Fibroblast of lung (primary cell): Measurements from ENCODE around the gene FBXW11. TPM values are rescaled to one million over a fixed set of nuclear protein-coding genes. Genes with fewer than 3 reads are reported as not detected.

Source experiments
- DNase-seq, 2 donors: peaks; one replicate each; pipeline versions ENCODE4 v3.0.0 to v3.0.0-alpha.2; 2010; ENCODE audit warnings: low read depth in 2 of 2
- H2AFZ ChIP-seq: 2 replicates; pipeline ENCODE4 v1.5.1; 2012; ENCODE audit warnings: low read length, control low read depth, inconsistent platforms
- H3K27ac ChIP-seq: 2 replicates; pipeline ENCODE4 v1.5.1; 2011; ENCODE audit warnings: low read length, control low read depth; ENCODE audit not compliant: insufficient read depth
- H3K27me3 ChIP-seq: 2 replicates; pipeline ENCODE4 v1.5.1; 2011; ENCODE audit warnings: mild to moderate bottlenecking, low read length; ENCODE audit not compliant: control insufficient read depth, insufficient read depth
- H3K36me3 ChIP-seq: 2 replicates; pipeline ENCODE4 v1.5.1; 2011; ENCODE audit warnings: low read length; ENCODE audit not compliant: control insufficient read depth, insufficient read depth
- H3K4me1 ChIP-seq: 2 replicates; pipeline ENCODE4 v1.5.1; 2011; ENCODE audit warnings: low read length; ENCODE audit not compliant: control insufficient read depth, insufficient read depth; ENCODE audit errors: extremely low read depth
- H3K4me2 ChIP-seq: 2 replicates; pipeline ENCODE4 v1.5.1; 2011; ENCODE audit warnings: low read length, control low read depth; ENCODE audit not compliant: insufficient read depth; ENCODE audit errors: extremely low read depth
- H3K4me3 ChIP-seq, 4 experiments: fragments of 200-600 bp in 1 of 4; sonication (generic) in 1 of 4; replicated peaks in 1 of 4; 2 replicates each; pipeline ENCODE4 v1.5.1; 2011 to 2016; ENCODE audit warnings: low read length in 4 of 4, low read depth in 3 of 4, mild to moderate bottlenecking in 3 of 4, control low read depth in 2 of 4, inconsistent platforms in 1 of 4, mixed read lengths in 1 of 4; ENCODE audit not compliant: insufficient read depth in 1 of 4; ENCODE audit errors: control extremely low read depth in 1 of 4
- H3K79me2 ChIP-seq: 2 replicates; pipeline ENCODE4 v1.5.1; 2012; ENCODE audit warnings: mild to moderate bottlenecking, low read length, inconsistent platforms; ENCODE audit not compliant: control insufficient read depth, insufficient read depth
- H3K9ac ChIP-seq: 2 replicates; pipeline ENCODE4 v1.5.1; 2011; ENCODE audit warnings: mild to moderate bottlenecking, low read length, control low read depth; ENCODE audit not compliant: insufficient read depth
- H3K9me3 ChIP-seq: 2 replicates; pipeline ENCODE4 v1.5.1; 2012; ENCODE audit warnings: low read depth, low read length; ENCODE audit not compliant: control insufficient read depth, insufficient read depth
- H4K20me1 ChIP-seq: 2 replicates; pipeline ENCODE4 v1.5.1; 2011; ENCODE audit warnings: low read length; ENCODE audit not compliant: control insufficient read depth, insufficient read depth; ENCODE audit errors: extremely low read depth
- EZH2 ChIP-seq: IDR thresholded peaks from 2 replicates; pipeline ENCODE4 v1.5.1; 2012; ENCODE audit warnings: low read length, control low read depth, mild to moderate bottlenecking; ENCODE audit errors: missing control alignments
- polyA plus RNA-seq, 2 donors: library from polyadenylated mRNA; depleted of rRNA in 1 of 2; stranded (reverse) in 1 of 2; unstranded in 1 of 2; fragments of >200 nt; gene quantifications; 2 replicates each; pipeline ENCODE4 v1.2.1, GENCODE V29; 2011 to 2012; ENCODE audit warnings: missing spikeins in 1 of 2
- total RNA-seq: library from RNA; depleted of rRNA; stranded (reverse); fragments of >200 nt; gene quantifications from 2 replicates; pipeline ENCODE4 v1.2.1, GENCODE V29; 2014
- TF ChIP-seq, protein P1 (sequence below), 2 donors: IDR thresholded peaks in 1 of 2; conservative IDR thresholded peaks in 1 of 2; 1 replicate in 1 of 2; 2 replicates in 1 of 2; pipeline ENCODE4 v1.5.1; 2011 to 2012; ENCODE audit warnings: low read length in 2 of 2, control low read depth in 1 of 2, inconsistent platforms in 1 of 2, low read depth in 1 of 2, mild to moderate bottlenecking in 1 of 2

Gene FBXW11
- total and polyA plus RNA-seq, 2 donors (not counting 1 experiment from before 2014, with no cell fraction given), result 52.6 to 113 TPM

DNA sequence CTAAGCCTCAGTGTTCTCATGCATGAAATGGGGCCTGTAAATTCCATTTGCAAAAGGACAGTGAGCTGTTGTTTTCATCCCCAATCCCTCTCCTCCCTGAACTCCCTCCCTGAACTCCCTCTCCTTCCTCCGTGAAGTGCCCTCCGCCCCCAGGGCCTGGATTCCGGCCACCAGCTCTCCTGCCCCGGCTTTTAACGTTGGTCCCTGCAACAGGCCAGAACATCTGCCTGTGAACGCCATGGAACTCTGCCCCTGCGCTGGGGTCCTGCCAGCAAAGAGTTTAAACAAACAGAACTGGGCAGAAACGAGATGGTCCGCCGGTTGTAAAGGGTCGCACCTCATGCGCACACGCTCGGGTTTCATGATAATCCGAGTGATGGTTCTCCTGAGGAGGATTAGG is 158.4 kb downstream of the FBXW11 start:
- H3K27ac ChIP-seq, result no peak overlapping the region
- TF ChIP-seq EZH2, result no peak
- TF ChIP-seq, protein P1, sequence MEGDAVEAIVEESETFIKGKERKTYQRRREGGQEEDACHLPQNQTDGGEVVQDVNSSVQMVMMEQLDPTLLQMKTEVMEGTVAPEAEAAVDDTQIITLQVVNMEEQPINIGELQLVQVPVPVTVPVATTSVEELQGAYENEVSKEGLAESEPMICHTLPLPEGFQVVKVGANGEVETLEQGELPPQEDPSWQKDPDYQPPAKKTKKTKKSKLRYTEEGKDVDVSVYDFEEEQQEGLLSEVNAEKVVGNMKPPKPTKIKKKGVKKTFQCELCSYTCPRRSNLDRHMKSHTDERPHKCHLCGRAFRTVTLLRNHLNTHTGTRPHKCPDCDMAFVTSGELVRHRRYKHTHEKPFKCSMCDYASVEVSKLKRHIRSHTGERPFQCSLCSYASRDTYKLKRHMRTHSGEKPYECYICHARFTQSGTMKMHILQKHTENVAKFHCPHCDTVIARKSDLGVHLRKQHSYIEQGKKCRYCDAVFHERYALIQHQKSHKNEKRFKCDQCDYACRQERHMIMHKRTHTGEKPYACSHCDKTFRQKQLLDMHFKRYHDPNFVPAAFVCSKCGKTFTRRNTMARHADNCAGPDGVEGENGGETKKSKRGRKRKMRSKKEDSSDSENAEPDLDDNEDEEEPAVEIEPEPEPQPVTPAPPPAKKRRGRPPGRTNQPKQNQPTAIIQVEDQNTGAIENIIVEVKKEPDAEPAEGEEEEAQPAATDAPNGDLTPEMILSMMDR (conservative IDR thresholded peaks at IDR 0.05 in 1 of 2, IDR thresholded peaks at IDR 0.05 in 1 of 2; ENCODE audit: low read depth in 1 of 2, low read length in 2 of 2), result no peak

DNA sequence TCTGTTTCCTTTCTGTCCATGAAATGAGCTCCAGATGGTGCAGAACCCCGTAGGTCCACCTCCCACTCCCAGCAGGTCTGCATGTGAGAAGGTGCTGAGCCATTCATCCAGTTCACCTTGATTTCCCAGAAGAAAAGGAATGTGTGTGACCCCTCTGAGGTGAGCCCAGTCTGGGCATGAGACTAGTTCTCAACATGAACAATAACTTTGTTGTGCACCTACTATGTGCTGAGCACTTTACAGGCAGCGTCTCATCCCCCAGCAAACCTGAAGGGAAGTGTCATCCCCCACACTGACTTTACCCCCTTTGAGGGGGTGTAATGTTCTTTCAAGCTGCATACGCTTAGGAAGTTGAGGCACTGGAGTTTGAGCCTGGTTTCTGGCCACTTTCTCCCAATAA is 159.4 kb downstream of the FBXW11 start:
- H3K4me3 ChIP-seq, result no peak overlapping the region
- no peaks in the 10 kb centered on the region for H4K20me1 ChIP-seq
- TF ChIP-seq EZH2, result no peak
- TF ChIP-seq, protein P1 (conservative IDR thresholded peaks at IDR 0.05 in 1 of 2, IDR thresholded peaks at IDR 0.05 in 1 of 2; ENCODE audit: low read depth in 1 of 2, low read length in 2 of 2), result no peak
- no peaks in the 10 kb centered on the region for H3K79me2 ChIP-seq
- no peak overlapping the region for H3K27ac ChIP-seq
- no peaks in the 10 kb centered on the region for H3K27me3 ChIP-seq
- H3K4me2 ChIP-seq, result no peak overlapping the region
- no peaks in the 10 kb centered on the region for H3K9me3 ChIP-seq
- no peaks in the 10 kb centered on the region for H3K4me1 ChIP-seq
- H3K9ac ChIP-seq, result no peak overlapping the region
- no peak for DNase-seq
- no peak overlapping the region for H2AFZ ChIP-seq
- no peaks in the 10 kb centered on the region for H3K36me3 ChIP-seq

More for the DNA sequence above, 158.4 kb downstream of the FBXW11 start:
- no peaks in the 10 kb centered on the region for H3K36me3 ChIP-seq
- no peak for DNase-seq
- no peak overlapping the region for H2AFZ ChIP-seq
- H3K4me3 ChIP-seq, result no peak overlapping the region
- H3K79me2 ChIP-seq, result no peaks in the 10 kb centered on the region
- H3K4me1 ChIP-seq, result no peaks in the 10 kb centered on the region
- no peaks in the 10 kb centered on the region for H3K9me3 ChIP-seq
- H3K9ac ChIP-seq, result no peak overlapping the region
- H3K27me3 ChIP-seq, result no peaks in the 10 kb centered on the region
- H4K20me1 ChIP-seq, result no peaks in the 10 kb centered on the region
- no peak overlapping the region for H3K4me2 ChIP-seq

DNA sequence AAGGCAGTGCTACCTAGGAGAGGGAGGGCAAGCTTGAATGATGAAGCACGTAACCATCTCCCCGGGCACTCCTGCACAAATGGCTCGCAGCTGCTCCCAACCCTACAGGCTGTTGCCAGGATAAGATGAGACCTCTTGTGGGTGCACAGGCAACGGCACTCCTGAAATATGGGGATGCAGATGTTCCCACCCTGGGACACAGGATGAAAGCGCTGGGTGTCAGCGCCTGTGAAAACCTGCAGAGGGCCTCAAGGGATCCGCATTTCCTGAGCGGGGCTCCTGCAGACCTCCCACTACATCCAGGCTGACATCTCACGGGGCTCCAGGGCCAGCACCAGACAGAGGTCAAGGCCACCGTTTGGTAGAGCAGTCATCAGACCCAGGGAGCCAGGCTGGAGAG is 160.1 kb downstream of the FBXW11 start:
- TF ChIP-seq, protein P1 (conservative IDR thresholded peaks at IDR 0.05 in 1 of 2, IDR thresholded peaks at IDR 0.05 in 1 of 2; ENCODE audit: low read depth in 1 of 2, low read length in 2 of 2), result no peak
- no peak for TF ChIP-seq EZH2
- Histone ChIP-seq H3K4me3 (no peak overlapping the region), H3K4me1 (no peaks in the 10 kb centered on the region), H3K36me3 (no peaks in the 10 kb centered on the region), H3K4me2 (no peak overlapping the region), H3K27ac (no peak overlapping the region), H3K27me3 (no peaks in the 10 kb centered on the region), H3K79me2 (no peaks in the 10 kb centered on the region), H4K20me1 (no peaks in the 10 kb centered on the region), H2AFZ (no peak overlapping the region), H3K9me3 (no peaks in the 10 kb centered on the region), H3K9ac (no peak overlapping the region)
- DNase-seq, result no peak
